ENCODE results near the gene CTU1. TPM values are rescaled to one million over a fixed set of nuclear protein-coding genes. Genes with fewer than 3 reads are reported as not detected.

Gene CTU1
- total RNA-seq, 6 experiments from 2014 or later, result 3.3 to 6.4 (median 3.9) TPM

DNA sequence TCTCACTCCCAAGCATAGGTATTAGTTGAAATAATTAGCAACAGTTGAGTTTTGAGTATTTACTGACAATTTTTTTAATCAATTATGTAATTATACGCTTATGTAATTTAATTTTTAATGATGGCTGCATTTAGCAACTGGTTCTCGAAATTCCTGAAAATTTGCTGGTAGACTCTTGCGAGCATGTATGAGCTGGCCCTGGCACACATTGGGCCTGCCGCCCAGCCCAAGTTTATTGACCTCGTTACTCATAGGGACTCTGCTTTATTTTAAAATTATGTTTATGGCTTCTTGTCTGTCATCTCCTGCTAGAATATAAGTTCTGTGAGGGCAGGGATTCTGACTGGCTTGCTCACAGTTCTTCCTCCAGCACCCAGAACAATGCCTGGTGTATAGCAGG lies 32.2 kb downstream of the CTU1 start:
- Histone ChIP-seq H3K4me3 (no peak overlapping the region), H3K27me3 (no peaks in the 10 kb centered on the region), H3K27ac (no peak overlapping the region), H3K4me1 (no peaks in the 10 kb centered on the region), H3K9me3 (peaks cover 0 to 5% (median 0%) of the 10 kb centered on the region in 4 donors), H3K36me3 (no peaks in the 10 kb centered on the region)
- WGBS (ENCODE audit: insufficient coverage, low coverage, low lambda C conversion rate, missing lambda C conversion rate), result 53% methylated on average over 5 of the region's 5 CpGs
- TF ChIP-seq POLR2A (IDR thresholded peaks at IDR 0.05), result no peak
- TF ChIP-seq, protein P1, sequence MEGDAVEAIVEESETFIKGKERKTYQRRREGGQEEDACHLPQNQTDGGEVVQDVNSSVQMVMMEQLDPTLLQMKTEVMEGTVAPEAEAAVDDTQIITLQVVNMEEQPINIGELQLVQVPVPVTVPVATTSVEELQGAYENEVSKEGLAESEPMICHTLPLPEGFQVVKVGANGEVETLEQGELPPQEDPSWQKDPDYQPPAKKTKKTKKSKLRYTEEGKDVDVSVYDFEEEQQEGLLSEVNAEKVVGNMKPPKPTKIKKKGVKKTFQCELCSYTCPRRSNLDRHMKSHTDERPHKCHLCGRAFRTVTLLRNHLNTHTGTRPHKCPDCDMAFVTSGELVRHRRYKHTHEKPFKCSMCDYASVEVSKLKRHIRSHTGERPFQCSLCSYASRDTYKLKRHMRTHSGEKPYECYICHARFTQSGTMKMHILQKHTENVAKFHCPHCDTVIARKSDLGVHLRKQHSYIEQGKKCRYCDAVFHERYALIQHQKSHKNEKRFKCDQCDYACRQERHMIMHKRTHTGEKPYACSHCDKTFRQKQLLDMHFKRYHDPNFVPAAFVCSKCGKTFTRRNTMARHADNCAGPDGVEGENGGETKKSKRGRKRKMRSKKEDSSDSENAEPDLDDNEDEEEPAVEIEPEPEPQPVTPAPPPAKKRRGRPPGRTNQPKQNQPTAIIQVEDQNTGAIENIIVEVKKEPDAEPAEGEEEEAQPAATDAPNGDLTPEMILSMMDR (IDR thresholded peaks at IDR 0.05), result no peak
- no peak for DNase-seq
- ATAC-seq, result no peak
- intact Hi-C loops (cut with DNase I), result no loop called here

DNA sequence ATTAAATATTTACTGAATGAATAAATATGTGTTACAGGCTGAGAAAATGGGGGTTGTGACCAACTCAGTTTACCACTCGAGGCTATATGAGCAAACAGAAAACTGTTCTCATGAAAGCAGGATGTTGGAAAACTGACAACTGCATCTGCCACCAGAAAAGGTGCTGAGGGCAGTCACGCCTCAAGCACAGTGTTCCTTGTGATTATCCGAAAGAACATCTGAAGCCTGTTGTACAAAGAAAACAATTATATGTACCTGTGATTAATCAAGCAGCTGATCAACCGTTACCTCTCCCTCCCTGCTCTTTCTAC lies 37.2 kb downstream of the CTU1 start:
- 41% methylated on average over 4 of the region's 4 CpGs for WGBS (ENCODE audit: insufficient coverage, low coverage, low lambda C conversion rate, missing lambda C conversion rate)
- intact Hi-C loops (cut with DNase I), result no loop called here
- H3K36me3 ChIP-seq, result no peaks in the 10 kb centered on the region
- no peaks in the 10 kb centered on the region for H3K27me3 ChIP-seq
- H3K27ac ChIP-seq, result no peak overlapping the region
- no peak for TF ChIP-seq POLR2A (IDR thresholded peaks at IDR 0.05)
- TF ChIP-seq, protein P1 (IDR thresholded peaks at IDR 0.05), result no peak
- no peaks in the 10 kb centered on the region for H3K4me1 ChIP-seq
- ATAC-seq, result no peak
- no peak overlapping the region for H3K4me3 ChIP-seq
- H3K9me3 ChIP-seq, result peaks cover 0 to 5% (median 0%) of the 10 kb centered on the region in 4 donors
- no peak for DNase-seq

DNA sequence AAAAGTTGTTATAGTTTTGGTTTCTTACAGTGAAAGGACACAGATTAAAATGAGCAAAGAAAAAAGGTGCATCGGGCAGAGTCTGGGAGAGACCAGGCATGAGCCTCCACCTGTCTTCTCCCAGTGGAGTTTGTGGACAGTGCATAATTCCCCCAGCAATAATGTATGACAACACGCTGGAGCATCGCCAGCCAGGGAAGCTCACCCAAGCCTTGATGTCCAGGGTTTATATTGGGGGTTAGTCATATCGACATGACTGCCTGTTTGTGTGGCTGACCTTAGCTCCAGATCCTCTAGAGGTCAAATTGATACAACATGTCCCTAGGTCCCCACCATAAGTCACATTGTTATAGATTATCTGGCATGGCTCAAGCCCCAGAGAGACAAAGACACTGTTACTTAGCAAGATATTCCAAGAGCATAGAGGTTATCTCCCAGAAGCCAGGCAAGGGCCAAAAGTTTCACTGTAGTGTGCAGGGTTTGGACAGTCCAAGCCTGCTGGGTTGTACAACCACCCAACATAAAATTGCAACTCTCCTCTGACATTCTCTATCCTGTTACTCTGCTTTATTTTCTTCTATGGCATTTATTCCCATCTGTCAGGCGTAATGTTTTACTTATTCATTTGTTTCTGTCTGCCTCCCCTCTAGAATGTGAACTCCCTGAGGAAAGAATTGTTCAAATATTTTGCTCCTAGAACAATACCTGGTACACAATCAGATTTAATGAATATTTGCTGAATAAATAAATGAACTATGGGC lies 37.7 kb downstream of the CTU1 start:
- 57% methylated on average over 4 of the region's 5 CpGs for WGBS (ENCODE audit: insufficient coverage, low coverage, low lambda C conversion rate, missing lambda C conversion rate)

DNA sequence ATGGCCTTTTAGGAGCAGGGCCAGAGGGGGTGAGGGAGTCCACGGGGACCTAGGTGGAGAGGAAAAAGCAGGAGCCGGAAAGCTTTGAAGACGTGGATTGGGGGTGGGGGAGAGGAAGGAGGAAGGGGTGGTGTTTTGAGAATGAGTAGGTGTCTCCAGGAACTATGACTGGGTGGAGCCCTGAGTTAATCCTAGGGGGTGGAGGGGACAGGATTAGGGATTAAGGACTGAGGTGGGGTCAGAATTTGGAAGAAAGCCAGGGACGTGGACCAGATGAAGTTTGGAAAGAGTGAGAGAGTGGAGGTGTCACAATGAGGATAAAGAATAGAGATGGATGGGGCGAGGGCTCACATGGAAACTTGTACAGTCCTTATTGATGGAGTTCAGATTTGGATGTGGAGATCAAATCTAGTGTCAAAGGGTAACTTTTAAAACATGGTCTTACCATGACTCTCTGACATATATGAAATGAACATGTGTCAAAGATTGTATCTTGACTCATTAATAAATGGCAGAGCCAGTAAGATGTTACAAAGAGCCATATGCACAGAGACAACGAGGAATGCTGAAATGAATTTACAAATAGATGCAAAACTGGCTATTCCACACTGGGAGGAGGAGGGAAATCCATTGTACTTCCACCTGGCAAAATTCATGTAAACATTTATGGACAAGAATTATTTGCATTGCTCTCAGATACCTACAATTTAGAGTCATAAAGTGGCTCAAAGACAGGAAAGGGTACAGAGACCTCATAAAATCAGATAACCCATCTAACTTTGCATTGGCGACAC lies 41.6 kb downstream of the CTU1 start:
- Histone ChIP-seq H3K36me3 (no peaks in the 10 kb centered on the region), H3K27ac (no peak overlapping the region), H3K9me3 (no peaks in the 10 kb centered on the region), H3K4me3 (no peak overlapping the region), H3K4me1 (no peaks in the 10 kb centered on the region), H3K27me3 (peaks cover 0 to 4% of the 10 kb centered on the region in 2 donors)
- TF ChIP-seq, protein P1 (IDR thresholded peaks at IDR 0.05), result no peak
- TF ChIP-seq POLR2A (IDR thresholded peaks at IDR 0.05), result no peak
- WGBS (ENCODE audit: insufficient coverage, low coverage, low lambda C conversion rate, missing lambda C conversion rate), result 49% methylated on average over 7 of the region's 7 CpGs
- intact Hi-C loops (cut with DNase I), result no loop called here
- DNase-seq, result peak in 1 of 3 donors; percentile 11
- no peak for ATAC-seq

More for the DNA sequence above, 37.7 kb downstream of the CTU1 start:
- no peak overlapping the region for H3K4me3 ChIP-seq
- H3K4me1 ChIP-seq, result no peaks in the 10 kb centered on the region
- H3K27ac ChIP-seq, result no peak overlapping the region
- DNase-seq (no peak), ATAC-seq (no peak)
- H3K27me3 ChIP-seq, result no peaks in the 10 kb centered on the region
- TF ChIP-seq, protein P1 (IDR thresholded peaks at IDR 0.05), result no peak
- no peak for TF ChIP-seq POLR2A (IDR thresholded peaks at IDR 0.05)
- peaks cover 0 to 5% (median 0%) of the 10 kb centered on the region in 4 donors for H3K9me3 ChIP-seq
- intact Hi-C loops (cut with DNase I), result no loop called here
- no peaks in the 10 kb centered on the region for H3K36me3 ChIP-seq
